Measurements from ENCODE around the gene BCL2.

The BCL2 gene

GRCh38 chr18:63178971-63179370, 140.6 kb downstream of the BCL2 start:
- no peak for ATAC-seq

GRCh38 chr18:63177919-63178821, 141.4 kb downstream of the BCL2 start:
- TF ChIP-seq ZNF70 (CRISPR knock-in tag; IDR thresholded peaks at IDR 0.05) (no peak), ZFP3 (CRISPR knock-in tag; IDR thresholded peaks at IDR 0.05) (no peak), RARB (CRISPR knock-in tag; IDR thresholded peaks at IDR 0.05) (no peak), CSDC2 (CRISPR knock-in tag; IDR thresholded peaks at IDR 0.05) (no peak), SNAI2 (CRISPR knock-in tag; IDR thresholded peaks at IDR 0.05) (no peak), ISL1 (CRISPR knock-in tag; IDR thresholded peaks at IDR 0.05) (no peak), TOX (CRISPR knock-in tag; IDR thresholded peaks at IDR 0.05; ENCODE audit: borderline replicate concordance) (no peak), POU6F1 (CRISPR knock-in tag; IDR thresholded peaks at IDR 0.05; ENCODE audit: borderline replicate concordance, low read depth) (no peak), BACH2 (CRISPR knock-in tag; IDR thresholded peaks at IDR 0.05; ENCODE audit: borderline replicate concordance) (no peak), TCF4 (CRISPR knock-in tag; IDR thresholded peaks at IDR 0.05; ENCODE audit: borderline replicate concordance) (no peak), ZFP30 (CRISPR knock-in tag; IDR thresholded peaks at IDR 0.05) (no peak), PPARA (CRISPR knock-in tag; IDR thresholded peaks at IDR 0.05; ENCODE audit: borderline replicate concordance) (no peak), CSRNP3 (CRISPR knock-in tag; IDR thresholded peaks at IDR 0.05) (no peak), PATZ1 (CRISPR knock-in tag; IDR thresholded peaks at IDR 0.05; ENCODE audit: borderline replicate concordance) (no peak), ESRRG (CRISPR knock-in tag; IDR thresholded peaks at IDR 0.05) (no peak), OSR1 (CRISPR knock-in tag; IDR thresholded peaks at IDR 0.05) (no peak), ZC3H10 (CRISPR knock-in tag; IDR thresholded peaks at IDR 0.05) (no peak), GLIS3 (CRISPR knock-in tag; IDR thresholded peaks at IDR 0.05) (no peak)
- TF ChIP-seq, protein P1, sequence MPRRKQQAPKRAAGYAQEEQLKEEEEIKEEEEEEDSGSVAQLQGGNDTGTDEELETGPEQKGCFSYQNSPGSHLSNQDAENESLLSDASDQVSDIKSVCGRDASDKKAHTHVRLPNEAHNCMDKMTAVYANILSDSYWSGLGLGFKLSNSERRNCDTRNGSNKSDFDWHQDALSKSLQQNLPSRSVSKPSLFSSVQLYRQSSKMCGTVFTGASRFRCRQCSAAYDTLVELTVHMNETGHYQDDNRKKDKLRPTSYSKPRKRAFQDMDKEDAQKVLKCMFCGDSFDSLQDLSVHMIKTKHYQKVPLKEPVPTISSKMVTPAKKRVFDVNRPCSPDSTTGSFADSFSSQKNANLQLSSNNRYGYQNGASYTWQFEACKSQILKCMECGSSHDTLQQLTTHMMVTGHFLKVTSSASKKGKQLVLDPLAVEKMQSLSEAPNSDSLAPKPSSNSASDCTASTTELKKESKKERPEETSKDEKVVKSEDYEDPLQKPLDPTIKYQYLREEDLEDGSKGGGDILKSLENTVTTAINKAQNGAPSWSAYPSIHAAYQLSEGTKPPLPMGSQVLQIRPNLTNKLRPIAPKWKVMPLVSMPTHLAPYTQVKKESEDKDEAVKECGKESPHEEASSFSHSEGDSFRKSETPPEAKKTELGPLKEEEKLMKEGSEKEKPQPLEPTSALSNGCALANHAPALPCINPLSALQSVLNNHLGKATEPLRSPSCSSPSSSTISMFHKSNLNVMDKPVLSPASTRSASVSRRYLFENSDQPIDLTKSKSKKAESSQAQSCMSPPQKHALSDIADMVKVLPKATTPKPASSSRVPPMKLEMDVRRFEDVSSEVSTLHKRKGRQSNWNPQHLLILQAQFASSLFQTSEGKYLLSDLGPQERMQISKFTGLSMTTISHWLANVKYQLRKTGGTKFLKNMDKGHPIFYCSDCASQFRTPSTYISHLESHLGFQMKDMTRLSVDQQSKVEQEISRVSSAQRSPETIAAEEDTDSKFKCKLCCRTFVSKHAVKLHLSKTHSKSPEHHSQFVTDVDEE (CRISPR knock-in tag; IDR thresholded peaks at IDR 0.05), result no peak
- TF ChIP-seq, protein P2, sequence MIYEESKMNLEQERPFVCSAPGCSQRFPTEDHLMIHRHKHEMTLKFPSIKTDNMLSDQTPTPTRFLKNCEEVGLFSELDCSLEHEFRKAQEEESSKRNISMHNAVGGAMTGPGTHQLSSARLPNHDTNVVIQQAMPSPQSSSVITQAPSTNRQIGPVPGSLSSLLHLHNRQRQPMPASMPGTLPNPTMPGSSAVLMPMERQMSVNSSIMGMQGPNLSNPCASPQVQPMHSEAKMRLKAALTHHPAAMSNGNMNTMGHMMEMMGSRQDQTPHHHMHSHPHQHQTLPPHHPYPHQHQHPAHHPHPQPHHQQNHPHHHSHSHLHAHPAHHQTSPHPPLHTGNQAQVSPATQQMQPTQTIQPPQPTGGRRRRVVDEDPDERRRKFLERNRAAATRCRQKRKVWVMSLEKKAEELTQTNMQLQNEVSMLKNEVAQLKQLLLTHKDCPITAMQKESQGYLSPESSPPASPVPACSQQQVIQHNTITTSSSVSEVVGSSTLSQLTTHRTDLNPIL (CRISPR knock-in tag; IDR thresholded peaks at IDR 0.05; ENCODE audit: low read depth), result no peak
- ATAC-seq, result no peak

More at GRCh38 chr18:63178971-63179370, 140.6 kb downstream of the BCL2 start:
- TF ChIP-seq CSRNP3 (CRISPR knock-in tag; IDR thresholded peaks at IDR 0.05), result no peak

Data from SK-N-SH treated with all-trans-retinoic acid at 6 μM for 48 hours (cell line).